HCT116 (cell line): ENCODE results near the gene TGFBR3L. TPM values are rescaled to one million over a fixed set of nuclear protein-coding genes. Genes with fewer than 3 reads are reported as not detected.

Experiments used
- ATAC-seq: fragments of 200-7000 bp; cut with Tn5 transposase; 2 replicates; pipeline ENCODE4 v1.9.1; 2020; ENCODE audit warnings: mild to moderate bottlenecking, moderate library complexity
- BruUV-seq: library from RNA; stranded (reverse); fragments of 400-500 nt; replicated peaks from 2 replicates; lab custom pipeline; 2021; lab: Mats Ljungman, UMichigan
- CTCF ChIA-PET: fragments of 300-600 bp; sonication (Branson Sonifier 250); formaldehyde crosslinking; loops from one replicate; lab custom pipeline; 2021; ENCODE audit warnings: antibody characterized with exemption; lab: Charles Lee
- POLR2A ChIA-PET: fragments of 300-600, 350-600 bp; sonication (Branson Sonifier 250); formaldehyde crosslinking; loops from one replicate; lab custom pipeline; 2021; ENCODE audit warnings: antibody characterized with exemption; lab: Charles Lee
- RAD21 ChIA-PET, 2 experiments: fragments of 300-600 bp; sonication (Branson Sonifier 250); formaldehyde crosslinking; loops; one replicate each; lab custom pipeline; 2023; ENCODE audit warnings: low total read pairs in 2 of 2; ENCODE audit not compliant: uncharacterized antibody in 2 of 2, unreplicated experiment in 2 of 2, low non-redundant PET in 1 of 2; lab: Charles Lee
- DNase-seq: peaks from one replicate; pipeline ENCODE4 v3.0.0-alpha.2; 2010; ENCODE audit warnings: low read depth, low spot score
- H2AFZ ChIP-seq: fragments of 200-600 bp; shearing (Covaris generic), sonication (generic); 2 replicates; pipeline ENCODE4 v1.6.1; 2017; ENCODE audit warnings: low read depth, mixed run types, mixed read lengths, antibody characterized with exemption, low read length; ENCODE audit not compliant: poor library complexity, severe bottlenecking
- H3K27ac ChIP-seq: 2 replicates; pipeline ENCODE4 v1.5.1; 2012; ENCODE audit warnings: low read depth, low read length
- H3K27me3 ChIP-seq: fragments of 200-600 bp; sonication (generic); 2 replicates; pipeline ENCODE4 v1.6.1; 2016; ENCODE audit warnings: mixed run types, low read length, mixed read lengths; ENCODE audit not compliant: insufficient read depth
- H3K36me3 ChIP-seq, 2 experiments: fragments of 200-500 bp in 1 of 2; fragments of 200-600 bp in 1 of 2; sonication (Bioruptor generic) in 1 of 2; sonication (generic) in 1 of 2; 2 replicates each; pipeline versions ENCODE4 v1.5.1 to v1.6.1; 2014 to 2016; ENCODE audit warnings: low read length in 2 of 2, inconsistent platforms in 1 of 2, mixed read lengths in 1 of 2, mixed run types in 1 of 2; ENCODE audit not compliant: insufficient read depth in 2 of 2, control insufficient read depth in 1 of 2
- H3K4me1 ChIP-seq, 2 experiments: fragments of 200-600 bp in 1 of 2; sonication (generic) in 1 of 2; 2 replicates each; pipeline versions ENCODE4 v1.5.1 to v1.6.1; 2012 to 2017; ENCODE audit warnings: low read length in 2 of 2, inconsistent platforms in 1 of 2, mild to moderate bottlenecking in 1 of 2, mixed read lengths in 1 of 2, mixed run types in 1 of 2, moderate library complexity in 1 of 2; ENCODE audit not compliant: insufficient read depth in 2 of 2, control insufficient read depth in 1 of 2
- H3K4me2 ChIP-seq: fragments of 200-600 bp; sonication (generic); 2 replicates; pipeline ENCODE4 v1.6.1; 2017; ENCODE audit warnings: mixed run types, low read length, mixed read lengths
- H3K4me3 ChIP-seq, 2 experiments: fragments of 200-600 bp in 1 of 2; sonication (generic) in 1 of 2; replicated peaks in 1 of 2; 2 replicates each; pipeline ENCODE4 v1.5.1; 2011 to 2016; ENCODE audit warnings: low read length in 2 of 2, control low read depth in 1 of 2, low read depth in 1 of 2, mild to moderate bottlenecking in 1 of 2, mixed read lengths in 1 of 2, mixed run types in 1 of 2
- H3K79me2 ChIP-seq: fragments of 200-600 bp; sonication (generic); 2 replicates; pipeline ENCODE4 v1.6.1; 2017; ENCODE audit warnings: mild to moderate bottlenecking, mixed run types, low read length, moderate library complexity, mixed read lengths; ENCODE audit not compliant: insufficient read depth
- H3K9ac ChIP-seq: fragments of 200-600 bp; sonication (generic); 2 replicates; pipeline ENCODE4 v1.6.1; 2016; ENCODE audit warnings: low read length, mixed read lengths
- H3K9me2 ChIP-seq: fragments of 200-600 bp; sonication (generic), shearing (Covaris generic); 2 replicates; pipeline ENCODE4 v1.6.1; 2017; ENCODE audit warnings: mixed run types, mild to moderate bottlenecking, moderate library complexity; ENCODE audit not compliant: insufficient read depth
- H3K9me3 ChIP-seq, 2 experiments: fragments of 200-500 bp in 1 of 2; fragments of 200-600 bp in 1 of 2; sonication (Bioruptor generic) in 1 of 2; sonication (generic) in 1 of 2; 2 replicates each; pipeline ENCODE4 v1.6.1; 2014 to 2017; ENCODE audit warnings: low read length in 2 of 2, mixed read lengths in 2 of 2, inconsistent platforms in 1 of 2, low read depth in 1 of 2, mild to moderate bottlenecking in 1 of 2, mixed run types in 1 of 2, moderate library complexity in 1 of 2; ENCODE audit not compliant: control insufficient read depth in 1 of 2, insufficient read depth in 1 of 2
- H4K20me1 ChIP-seq: fragments of 200-600 bp; sonication (generic), shearing (Covaris generic); 2 replicates; pipeline ENCODE4 v1.6.1; 2017; ENCODE audit warnings: mixed run types, mild to moderate bottlenecking, moderate library complexity; ENCODE audit not compliant: insufficient read depth
- CBX3 ChIP-seq: IDR thresholded peaks from 2 replicates; pipeline ENCODE4 v1.6.1; 2012; ENCODE audit warnings: low read depth
- CEBPB ChIP-seq: IDR thresholded peaks from 2 replicates; pipeline ENCODE4 v1.6.1; 2012; ENCODE audit warnings: low read depth
- EGR1 ChIP-seq: IDR thresholded peaks from 2 replicates; pipeline ENCODE4 v1.6.1; 2012; ENCODE audit warnings: low read depth
- ELF1 ChIP-seq: IDR thresholded peaks from 2 replicates; pipeline ENCODE4 v1.6.1; 2012; ENCODE audit warnings: low read depth, borderline replicate concordance
- EZH2phosphoT487 ChIP-seq: fragments of 200-600 bp; IDR thresholded peaks from 2 replicates; pipeline ENCODE4 v1.6.1; 2018; ENCODE audit warnings: antibody characterized with exemption, borderline replicate concordance
- FOSL1 ChIP-seq: IDR thresholded peaks from 2 replicates; pipeline ENCODE4 v1.6.1; 2012; ENCODE audit warnings: low read depth
- POLR2A ChIP-seq: IDR thresholded peaks from 2 replicates; pipeline ENCODE4 v1.7.0; 2011; ENCODE audit warnings: borderline replicate concordance; ENCODE audit not compliant: insufficient read depth, insufficient read length; ENCODE audit errors: extremely low read depth
- POLR2AphosphoS5 ChIP-seq: IDR thresholded peaks from 2 replicates; pipeline ENCODE4 v1.6.1; 2011; ENCODE audit warnings: mild to moderate bottlenecking, low read depth, low read length, moderate library complexity
- SP1 ChIP-seq: IDR thresholded peaks from 2 replicates; pipeline ENCODE4 v1.6.1; 2012; ENCODE audit warnings: low read depth
- SRF ChIP-seq: IDR thresholded peaks from 2 replicates; pipeline ENCODE4 v1.6.1; 2012; ENCODE audit warnings: low read depth
- TCF7L2 ChIP-seq: IDR thresholded peaks from 2 replicates; pipeline ENCODE4 v1.7.0; 2011; ENCODE audit warnings: borderline replicate concordance, inconsistent platforms; ENCODE audit not compliant: insufficient read depth, insufficient read length; ENCODE audit errors: extremely low read depth
- YY1 ChIP-seq: IDR thresholded peaks from 2 replicates; pipeline ENCODE4 v1.6.1; 2011; ENCODE audit warnings: low read length, low read depth, moderate library complexity, mild to moderate bottlenecking; ENCODE audit not compliant: insufficient replicate concordance; ENCODE audit errors: extremely low read depth
- ZFX ChIP-seq: fragments of 450-650 bp; IDR thresholded peaks from 2 replicates; pipeline ENCODE4 v1.6.1; 2017
- intact Hi-C: fragments of 100-400 bp; cut with micrococcal nuclease; formaldehyde crosslinking; loops from 2 replicates; pipeline ENCODE4 v1.10.0; 2022
- total RNA-seq: library from RNA; stranded (reverse); gene quantifications from one replicate; pipeline ENCODE4 v1.2.1, GENCODE V29; 2021; ENCODE audit not compliant: unreplicated experiment
- TF ChIP-seq, protein P1 (sequence below): IDR thresholded peaks from 2 replicates; pipeline ENCODE4 v1.6.1; 2012; ENCODE audit warnings: low read depth
- TF ChIP-seq, protein P2 (sequence below): IDR thresholded peaks from 2 replicates; pipeline ENCODE4 v1.6.1; 2011; ENCODE audit warnings: mild to moderate bottlenecking, low read length, moderate library complexity; ENCODE audit not compliant: insufficient replicate concordance; ENCODE audit errors: extremely low read depth
- TF ChIP-seq, protein P3 (sequence below): IDR thresholded peaks from 2 replicates; pipeline ENCODE4 v1.6.1; 2012
- TF ChIP-seq, protein P4 (sequence below), 3 experiments: fragments of 200-600 bp in 1 of 3; sonication (generic) in 1 of 3; IDR thresholded peaks in 2 of 3; conservative IDR thresholded peaks in 1 of 3; 2 replicates each; pipeline ENCODE4 v1.5.1; 2012 to 2017; ENCODE audit warnings: low read depth in 2 of 3, low read length in 2 of 3, antibody characterized with exemption in 1 of 3, borderline replicate concordance in 1 of 3, control low read depth in 1 of 3, mild to moderate bottlenecking in 1 of 3, mixed read lengths in 1 of 3, mixed run types in 1 of 3, moderate library complexity in 1 of 3; ENCODE audit not compliant: insufficient read depth in 1 of 3

The TGFBR3L gene
- total RNA-seq, 1 experiment from 2014 or later = 30.9 TPM

DNA sequence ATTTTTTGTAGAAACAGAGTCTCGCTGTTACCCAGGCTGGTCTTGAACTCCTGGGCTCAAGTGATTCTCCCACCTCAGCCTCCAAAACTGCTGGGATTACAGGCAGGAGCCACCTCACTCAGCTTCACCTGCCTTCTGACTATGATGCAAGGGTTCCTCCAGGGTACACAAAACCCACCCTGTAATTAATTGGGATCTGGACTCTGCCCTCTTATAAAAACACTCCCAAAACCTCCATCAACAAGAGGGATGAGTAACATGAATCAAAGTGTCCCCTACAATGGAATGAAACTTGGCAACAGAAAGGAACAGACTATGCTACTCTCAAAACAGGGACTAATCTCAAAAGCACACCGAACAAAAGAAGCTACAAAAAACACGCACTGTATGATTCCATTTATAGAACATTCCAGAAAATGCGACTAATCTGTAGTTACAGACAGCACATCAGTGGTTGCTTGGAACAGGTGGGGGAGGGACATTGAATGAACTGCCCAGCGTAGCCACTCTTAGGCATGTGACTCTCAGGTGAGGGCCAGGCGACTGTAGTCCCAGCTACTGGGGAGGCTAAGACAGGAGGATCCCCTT lies 37.3 kb upstream of the TGFBR3L start (continued):
- TF ChIP-seq, protein P1, sequence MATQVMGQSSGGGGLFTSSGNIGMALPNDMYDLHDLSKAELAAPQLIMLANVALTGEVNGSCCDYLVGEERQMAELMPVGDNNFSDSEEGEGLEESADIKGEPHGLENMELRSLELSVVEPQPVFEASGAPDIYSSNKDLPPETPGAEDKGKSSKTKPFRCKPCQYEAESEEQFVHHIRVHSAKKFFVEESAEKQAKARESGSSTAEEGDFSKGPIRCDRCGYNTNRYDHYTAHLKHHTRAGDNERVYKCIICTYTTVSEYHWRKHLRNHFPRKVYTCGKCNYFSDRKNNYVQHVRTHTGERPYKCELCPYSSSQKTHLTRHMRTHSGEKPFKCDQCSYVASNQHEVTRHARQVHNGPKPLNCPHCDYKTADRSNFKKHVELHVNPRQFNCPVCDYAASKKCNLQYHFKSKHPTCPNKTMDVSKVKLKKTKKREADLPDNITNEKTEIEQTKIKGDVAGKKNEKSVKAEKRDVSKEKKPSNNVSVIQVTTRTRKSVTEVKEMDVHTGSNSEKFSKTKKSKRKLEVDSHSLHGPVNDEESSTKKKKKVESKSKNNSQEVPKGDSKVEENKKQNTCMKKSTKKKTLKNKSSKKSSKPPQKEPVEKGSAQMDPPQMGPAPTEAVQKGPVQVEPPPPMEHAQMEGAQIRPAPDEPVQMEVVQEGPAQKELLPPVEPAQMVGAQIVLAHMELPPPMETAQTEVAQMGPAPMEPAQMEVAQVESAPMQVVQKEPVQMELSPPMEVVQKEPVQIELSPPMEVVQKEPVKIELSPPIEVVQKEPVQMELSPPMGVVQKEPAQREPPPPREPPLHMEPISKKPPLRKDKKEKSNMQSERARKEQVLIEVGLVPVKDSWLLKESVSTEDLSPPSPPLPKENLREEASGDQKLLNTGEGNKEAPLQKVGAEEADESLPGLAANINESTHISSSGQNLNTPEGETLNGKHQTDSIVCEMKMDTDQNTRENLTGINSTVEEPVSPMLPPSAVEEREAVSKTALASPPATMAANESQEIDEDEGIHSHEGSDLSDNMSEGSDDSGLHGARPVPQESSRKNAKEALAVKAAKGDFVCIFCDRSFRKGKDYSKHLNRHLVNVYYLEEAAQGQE = no peak

DNA sequence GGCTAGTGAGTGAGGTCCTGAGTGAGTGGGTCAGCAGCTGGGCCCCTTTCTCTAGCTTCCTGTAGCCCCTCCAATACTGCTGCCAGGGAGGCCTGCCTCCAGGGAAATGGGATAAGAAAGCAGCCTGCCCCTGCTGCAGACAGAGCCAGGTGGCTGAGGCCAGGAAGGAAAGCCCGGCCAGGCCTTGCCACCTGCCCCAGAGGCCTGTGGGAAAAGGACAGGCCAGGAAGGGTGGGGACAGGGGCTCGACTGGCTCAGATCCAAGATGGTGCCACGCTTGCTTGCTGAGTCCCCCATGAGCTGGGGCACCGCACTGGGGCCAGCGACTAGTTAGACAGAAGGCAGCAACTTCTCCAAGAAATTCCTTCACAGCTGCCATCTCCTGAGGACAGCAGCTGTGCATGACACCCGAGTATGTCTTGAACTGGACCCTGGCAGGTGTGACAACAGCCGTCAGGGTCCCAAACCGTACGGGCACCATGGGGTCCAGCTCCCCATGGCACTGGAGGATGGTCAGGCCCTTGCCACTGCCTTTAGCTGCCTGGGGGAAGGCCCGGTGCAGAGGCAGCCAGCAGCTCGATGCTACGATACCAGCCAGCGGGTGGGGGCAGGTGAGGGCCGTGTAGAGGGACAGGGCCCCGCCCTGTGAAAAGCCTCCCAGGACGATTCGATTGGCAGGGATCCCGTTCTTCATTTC lies 35.4 kb upstream of the TGFBR3L start:
- H3K4me3 ChIP-seq = no peak overlapping the region
- ChIA-PET CTCF (interaction anchor here (1.2 kb wide), 1 partner anchor 10 kb away, joined by 7 read pairs; no protein-coding TSS in a partner anchor), POLR2A (no interaction called here)
- H3K9ac ChIP-seq = no peak overlapping the region
- H3K36me3 ChIP-seq = no peaks in the 10 kb centered on the region
- no peak overlapping the region; the same call in 1 of the 2 replicates for H3K27ac ChIP-seq
- H3K4me1 ChIP-seq = peaks cover 4 to 15% of the 10 kb centered on the region in 2 experiments; a peak in 3 of 4 replicates
- H3K27me3 ChIP-seq = no peaks in the 10 kb centered on the region
- no peaks in the 10 kb centered on the region for H3K79me2 ChIP-seq
- no peaks in the 10 kb centered on the region for H3K9me2 ChIP-seq
- no peak for TF ChIP-seq EGR1
- TF ChIP-seq ELF1 = no peak
- TF ChIP-seq TCF7L2 = no peak
- TF ChIP-seq CEBPB = no peak
- TF ChIP-seq POLR2A = no peak
- no peak for TF ChIP-seq SP1
- TF ChIP-seq, protein P2, sequence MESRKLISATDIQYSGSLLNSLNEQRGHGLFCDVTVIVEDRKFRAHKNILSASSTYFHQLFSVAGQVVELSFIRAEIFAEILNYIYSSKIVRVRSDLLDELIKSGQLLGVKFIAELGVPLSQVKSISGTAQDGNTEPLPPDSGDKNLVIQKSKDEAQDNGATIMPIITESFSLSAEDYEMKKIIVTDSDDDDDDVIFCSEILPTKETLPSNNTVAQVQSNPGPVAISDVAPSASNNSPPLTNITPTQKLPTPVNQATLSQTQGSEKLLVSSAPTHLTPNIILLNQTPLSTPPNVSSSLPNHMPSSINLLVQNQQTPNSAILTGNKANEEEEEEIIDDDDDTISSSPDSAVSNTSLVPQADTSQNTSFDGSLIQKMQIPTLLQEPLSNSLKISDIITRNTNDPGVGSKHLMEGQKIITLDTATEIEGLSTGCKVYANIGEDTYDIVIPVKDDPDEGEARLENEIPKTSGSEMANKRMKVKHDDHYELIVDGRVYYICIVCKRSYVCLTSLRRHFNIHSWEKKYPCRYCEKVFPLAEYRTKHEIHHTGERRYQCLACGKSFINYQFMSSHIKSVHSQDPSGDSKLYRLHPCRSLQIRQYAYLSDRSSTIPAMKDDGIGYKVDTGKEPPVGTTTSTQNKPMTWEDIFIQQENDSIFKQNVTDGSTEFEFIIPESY = no peak
- no peak for TF ChIP-seq SRF
- TF ChIP-seq, protein P3, sequence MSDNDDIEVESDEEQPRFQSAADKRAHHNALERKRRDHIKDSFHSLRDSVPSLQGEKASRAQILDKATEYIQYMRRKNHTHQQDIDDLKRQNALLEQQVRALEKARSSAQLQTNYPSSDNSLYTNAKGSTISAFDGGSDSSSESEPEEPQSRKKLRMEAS = no peak
- TF ChIP-seq YY1 = no peak
- TF ChIP-seq EZH2phosphoT487 = no peak
- TF ChIP-seq FOSL1 = no peak
- no peak for TF ChIP-seq POLR2AphosphoS5
- no peak for TF ChIP-seq CBX3
- TF ChIP-seq, protein P4, sequence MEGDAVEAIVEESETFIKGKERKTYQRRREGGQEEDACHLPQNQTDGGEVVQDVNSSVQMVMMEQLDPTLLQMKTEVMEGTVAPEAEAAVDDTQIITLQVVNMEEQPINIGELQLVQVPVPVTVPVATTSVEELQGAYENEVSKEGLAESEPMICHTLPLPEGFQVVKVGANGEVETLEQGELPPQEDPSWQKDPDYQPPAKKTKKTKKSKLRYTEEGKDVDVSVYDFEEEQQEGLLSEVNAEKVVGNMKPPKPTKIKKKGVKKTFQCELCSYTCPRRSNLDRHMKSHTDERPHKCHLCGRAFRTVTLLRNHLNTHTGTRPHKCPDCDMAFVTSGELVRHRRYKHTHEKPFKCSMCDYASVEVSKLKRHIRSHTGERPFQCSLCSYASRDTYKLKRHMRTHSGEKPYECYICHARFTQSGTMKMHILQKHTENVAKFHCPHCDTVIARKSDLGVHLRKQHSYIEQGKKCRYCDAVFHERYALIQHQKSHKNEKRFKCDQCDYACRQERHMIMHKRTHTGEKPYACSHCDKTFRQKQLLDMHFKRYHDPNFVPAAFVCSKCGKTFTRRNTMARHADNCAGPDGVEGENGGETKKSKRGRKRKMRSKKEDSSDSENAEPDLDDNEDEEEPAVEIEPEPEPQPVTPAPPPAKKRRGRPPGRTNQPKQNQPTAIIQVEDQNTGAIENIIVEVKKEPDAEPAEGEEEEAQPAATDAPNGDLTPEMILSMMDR (IDR thresholded peaks at IDR 0.05 in 2 of 3, conservative IDR thresholded peaks at IDR 0.05 in 1 of 3; ENCODE audit: borderline replicate concordance in 1 of 3, insufficient read depth in 1 of 3, low read depth in 2 of 3, low read length in 2 of 3) = no peak
- no peak; the same call in 1 of the 2 replicates for TF ChIP-seq ZFX
- TF ChIP-seq, all 23 proteins: peak for 0
- DNase-seq = no peak
- no peak overlapping the region for H3K4me2 ChIP-seq
- no peaks in the 10 kb centered on the region for H3K9me3 ChIP-seq
- no TSS peak for BruUV-seq
- H4K20me1 ChIP-seq = no peaks in the 10 kb centered on the region
- intact Hi-C loops = no loop called here
- no peak for ATAC-seq
- RAD21 ChIA-PET = no interaction called here
- H2AFZ ChIP-seq = no peak overlapping the region
